T-cell (primary cell): ENCODE results near the gene WDR13. TPM values are rescaled to one million over a fixed set of nuclear protein-coding genes. Genes with fewer than 3 reads are reported as not detected.
A peak's percentile ranks its signal among the peaks of the same experiment; 100 is the strongest.

ENCODE experiments used
- ATAC-seq, 4 experiments: fragments of 200-7000 bp in 3 of 4; fragments of 150-1000 bp in 1 of 4; cut with Tn5 transposase; replicated peaks in 1 of 4; 1 replicate in 3 of 4; 2 replicates in 1 of 4; pipeline ENCODE4 v1.10.0; 2021; ENCODE audit warnings: moderate library complexity in 3 of 4, mild to moderate bottlenecking in 2 of 4, moderate number of reproducible peaks in 1 of 4
- CTCF ChIA-PET, 2 donors: fragments of 300-600 bp; sonication (Branson Sonifier 250); formaldehyde crosslinking; loops; one replicate each; lab custom pipeline; 2022; ENCODE audit warnings: antibody characterized with exemption in 2 of 2; lab: Charles Lee
- POLR2A ChIA-PET, 2 donors: fragments of 300-600 bp; sonication (Branson Sonifier 250); formaldehyde crosslinking; loops; one replicate each; lab custom pipeline; 2022; ENCODE audit warnings: antibody characterized with exemption in 2 of 2; lab: Charles Lee
- DNase-seq, 35 experiments: peaks; one replicate each; pipeline versions ENCODE4 v3.0.0 to v3.0.0-alpha.2; 2013 to 2023
- H3K27ac ChIP-seq: one replicate; pipeline ENCODE4 v1.5.1; 2013; ENCODE audit warnings: low read length
- H3K27me3 ChIP-seq, 2 experiments: replicated peaks in 1 of 2; 1 replicate in 1 of 2; 2 replicates in 1 of 2; pipeline versions ENCODE4 v1.6.1 to v1.7.0; 2013; ENCODE audit warnings: low read length in 1 of 2, mixed read lengths in 1 of 2; ENCODE audit not compliant: control insufficient read depth in 2 of 2, insufficient read depth in 2 of 2; ENCODE audit errors: extremely low read depth in 1 of 2
- H3K36me3 ChIP-seq, 2 donors: 1 replicate in 1 of 2; 2 replicates in 1 of 2; pipeline versions ENCODE4 v1.6.1 to v1.7.0; 2013; ENCODE audit warnings: low read length in 1 of 2; ENCODE audit not compliant: control insufficient read depth in 2 of 2, insufficient read depth in 1 of 2; ENCODE audit errors: extremely low read depth in 1 of 2
- H3K4me1 ChIP-seq, 2 experiments: 1 replicate in 1 of 2; 2 replicates in 1 of 2; pipeline versions ENCODE4 v1.6.1 to v1.7.0; 2013; ENCODE audit warnings: low read length in 2 of 2, mixed read lengths in 1 of 2; ENCODE audit not compliant: insufficient read depth in 2 of 2, control insufficient read depth in 1 of 2; ENCODE audit errors: extremely low read depth in 1 of 2
- H3K4me3 ChIP-seq, 2 donors: 1 replicate in 1 of 2; 2 replicates in 1 of 2; pipeline versions ENCODE4 v1.5.1 to v1.7.0; 2013; ENCODE audit warnings: mild to moderate bottlenecking in 2 of 2, low read length in 1 of 2, moderate library complexity in 1 of 2; ENCODE audit not compliant: control insufficient read depth in 1 of 2; ENCODE audit errors: extremely low read depth in 1 of 2
- H3K9me3 ChIP-seq: 2 replicates; pipeline ENCODE4 v1.7.0; 2013
- H3K27ac Mint-ChIP-seq, 2 donors: one replicate each; pipeline ENCODE4 v1.8.0; 2020 to 2021; ENCODE audit warnings: mild to moderate bottlenecking in 2 of 2, mixed read lengths in 2 of 2
- H3K27me3 Mint-ChIP-seq, 2 donors: one replicate each; pipeline ENCODE4 v1.8.0; 2021 to 2022; ENCODE audit warnings: mixed read lengths in 2 of 2
- H3K36me3 Mint-ChIP-seq: one replicate; pipeline ENCODE4 v1.8.0; 2021; ENCODE audit warnings: mixed read lengths
- H3K4me1 Mint-ChIP-seq, 3 donors: one replicate each; pipeline ENCODE4 v1.8.0; 2020 to 2022; ENCODE audit warnings: mixed read lengths in 3 of 3, mild to moderate bottlenecking in 1 of 3
- H3K4me3 Mint-ChIP-seq, 3 donors: one replicate each; pipeline ENCODE4 v1.8.0; 2020 to 2022; ENCODE audit warnings: mild to moderate bottlenecking in 3 of 3, mixed read lengths in 3 of 3, moderate library complexity in 3 of 3
- H3K9me3 Mint-ChIP-seq, 3 donors: one replicate each; pipeline ENCODE4 v1.8.0; 2020 to 2022; ENCODE audit warnings: mixed read lengths in 3 of 3
- WGBS: methylation state at CpG from one replicate; pipeline ENCODE4 v1.1.5; 2013; ENCODE audit warnings: missing lambda C conversion rate; ENCODE audit not compliant: insufficient coverage; 5-methylcytosine and 5-hydroxymethylcytosine counted together
- total RNA-seq, 35 experiments: library from RNA in 6 of 35; stranded (reverse) in 6 of 35; fragments of 120-200 nt in 1 of 35; gene quantifications; one replicate each; pipeline versions ENCODE4 v1.2.1 to v1.2.4 and lab custom pipeline; 2013 to 2026

The WDR13 gene
- total RNA-seq, 5 donors from 2014 or later (not counting 1 experiment from before 2014, with no cell fraction given): 39.0 to 65.9 (median 59.3) TPM

DNA sequence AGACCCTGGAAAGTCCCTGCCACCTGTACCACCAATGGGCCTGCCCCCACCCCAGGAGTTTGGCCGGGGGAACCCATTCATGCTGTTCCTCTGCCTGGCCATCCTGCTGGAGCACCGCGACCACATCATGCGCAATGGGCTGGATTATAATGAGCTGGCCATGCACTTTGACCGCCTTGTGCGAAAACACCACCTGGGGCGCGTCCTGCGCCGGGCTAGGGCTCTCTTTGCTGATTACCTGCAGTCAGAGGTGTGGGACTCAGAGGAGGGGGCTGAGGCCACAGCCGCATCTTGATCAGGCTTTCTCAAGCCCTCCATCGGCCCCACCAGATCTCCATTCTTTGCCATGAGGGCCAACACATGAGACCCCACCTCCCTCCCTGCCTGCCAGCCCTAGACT, 36.6 kb upstream of the WDR13 start:
- H3K27ac ChIP-seq: no peak overlapping the region
- H3K4me1 Mint-ChIP-seq: no peaks in the 10 kb centered on the region
- no peaks in the 10 kb centered on the region for H3K9me3 ChIP-seq
- DNase-seq: no peak
- no peaks in the 10 kb centered on the region for H3K9me3 Mint-ChIP-seq
- no peak for ATAC-seq
- H3K4me3 Mint-ChIP-seq: no peak overlapping the region
- CTCF ChIA-PET: no interaction called here
- H3K4me3 ChIP-seq: no peak overlapping the region
- peaks cover 19% of the 10 kb centered on the region for H3K36me3 Mint-ChIP-seq
- H3K27me3 Mint-ChIP-seq: no peaks in the 10 kb centered on the region
- peaks cover 7 to 33% of the 10 kb centered on the region in 2 donors for H3K36me3 ChIP-seq
- WGBS: 100% methylated on average over 1 of the region's 12 CpGs
- no peaks in the 10 kb centered on the region for H3K4me1 ChIP-seq
- no peaks in the 10 kb centered on the region for H3K27me3 ChIP-seq
- no peak overlapping the region for H3K27ac Mint-ChIP-seq
- POLR2A ChIA-PET: interaction anchor here in 1 of 2 donors (0.6 kb wide), 1 partner anchor 102 kb away, joined by 4 read pairs; no protein-coding TSS in a partner anchor

DNA sequence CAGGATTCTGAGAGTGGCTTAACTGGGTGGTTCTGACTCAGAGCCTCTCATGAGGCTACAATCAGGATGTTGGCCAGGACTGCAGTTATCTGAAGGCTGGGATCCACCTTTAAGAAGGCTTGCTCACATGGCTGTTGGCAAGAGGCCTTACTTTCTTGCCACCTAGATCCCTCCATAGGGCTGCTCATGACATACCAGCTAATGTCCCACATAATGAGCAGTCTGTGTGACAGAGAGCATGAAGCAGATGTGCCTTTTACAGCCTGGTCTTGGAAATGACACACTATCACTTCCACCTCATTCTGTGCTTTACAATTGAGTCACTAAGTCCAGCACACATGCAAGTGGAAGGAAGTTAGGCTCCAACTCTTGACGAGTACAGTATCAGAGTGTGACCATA, 27.3 kb upstream of the WDR13 start:
- ChIA-PET POLR2A (no interaction called here), CTCF (no interaction called here)
- no CpG with 5 or more reads among the region's 1 CpG for WGBS
- H3K4me1 Mint-ChIP-seq: peaks cover 4 to 12% (median 8%) of the 10 kb centered on the region in 3 donors
- peaks cover 2% of the 10 kb centered on the region for H3K36me3 Mint-ChIP-seq
- H3K4me3 ChIP-seq: no peak overlapping the region
- ATAC-seq (no peak), DNase-seq (no peak)
- H3K27ac ChIP-seq: no peak overlapping the region
- no peak overlapping the region for H3K4me3 Mint-ChIP-seq
- H3K27me3 ChIP-seq: no peaks in the 10 kb centered on the region
- H3K27me3 Mint-ChIP-seq: no peaks in the 10 kb centered on the region
- no peaks in the 10 kb centered on the region for H3K9me3 ChIP-seq
- no peaks in the 10 kb centered on the region for H3K36me3 ChIP-seq
- peaks cover 0 to 9% of the 10 kb centered on the region in 2 experiments for H3K4me1 ChIP-seq
- no peaks in the 10 kb centered on the region for H3K9me3 Mint-ChIP-seq
- no peak overlapping the region for H3K27ac Mint-ChIP-seq

GRCh38 chrX:48573690-48574269, 23.5 kb upstream of the WDR13 start:
- peaks cover 9% of the 10 kb centered on the region for H3K36me3 Mint-ChIP-seq
- H3K27me3 ChIP-seq: no peaks in the 10 kb centered on the region
- WGBS: 23% methylated on average over 7 of the region's 19 CpGs
- CTCF ChIA-PET: interaction anchor here (0.6 to 2.0 kb wide), 6 partner anchors 25 to 1309 kb away, joined by 3 to 7 read pairs (median 4); partner anchors contain the start of genes HDAC6 (in 1 of the 2) and TBC1D25 (in 1 of the 2)
- no peaks in the 10 kb centered on the region for H3K27me3 Mint-ChIP-seq
- ATAC-seq (no peak), DNase-seq (peak in 30 of 35 experiments; percentile 6 to 64 (median 32))
- peak overlapping the region; percentile 99 to 100 for H3K27ac Mint-ChIP-seq
- POLR2A ChIA-PET: interaction anchor here (0.5 to 1.7 kb wide), 5 partner anchors 34 to 1060 kb away, joined by 3 to 7 read pairs (median 5); partner anchors contain the start of gene TBC1D25 (in 1 of the 2)
- no peaks in the 10 kb centered on the region for H3K9me3 ChIP-seq
- H3K4me3 Mint-ChIP-seq: peak overlapping the region; percentile 97 to 99 (median 98)
- peaks cover 7 to 24% of the 10 kb centered on the region in 2 experiments for H3K4me1 ChIP-seq
- H3K27ac ChIP-seq: peak overlapping the region; percentile 97
- no peaks in the 10 kb centered on the region for H3K9me3 Mint-ChIP-seq
- H3K4me3 ChIP-seq: peak overlapping the region in 1 of 2 donors; percentile 78
- peaks cover 20 to 32% (median 23%) of the 10 kb centered on the region in 3 donors for H3K4me1 Mint-ChIP-seq
- H3K36me3 ChIP-seq: peaks cover 7 to 32% of the 10 kb centered on the region in 2 donors

GRCh38 chrX:48574270-48575266, 22.7 kb upstream of the WDR13 start, which contains the start of gene RBM3:
Gene RBM3 (plus strand): TSS chrX:48574484. CDS start chrX:48575181, 697 bp downstream.
- no peaks in the 10 kb centered on the region for H3K9me3 Mint-ChIP-seq
- DNase-seq (peak; percentile 79 to 95 (median 93)), ATAC-seq (peak; percentile 96 to 98 (median 96))
- H3K4me1 ChIP-seq: peaks cover 7 to 24% of the 10 kb centered on the region in 2 experiments
- H3K27me3 ChIP-seq: no peaks in the 10 kb centered on the region
- CTCF ChIA-PET: interaction anchor here (0.6 to 2.0 kb wide), 6 partner anchors 24 to 612 kb away, joined by 3 to 7 read pairs (median 4); partner anchors contain the start of genes HDAC6 (in 1 of the 2) and TBC1D25 (in 1 of the 2)
- WGBS: under 1% methylated on average over 54 of the region's 71 CpGs
- peaks cover 12% of the 10 kb centered on the region for H3K36me3 Mint-ChIP-seq
- peak within 1 kb of the TSS; percentile 69 to 78 for H3K4me3 ChIP-seq
- H3K27me3 Mint-ChIP-seq: no peaks in the 10 kb centered on the region
- peak within 1 kb of the TSS; percentile 97 for H3K27ac ChIP-seq
- peak within 1 kb of the TSS; percentile 99 to 100 for H3K27ac Mint-ChIP-seq
- H3K36me3 ChIP-seq: peaks cover 7 to 39% of the 10 kb centered on the region in 2 donors
- peak within 1 kb of the TSS; percentile 97 to 99 (median 98) for H3K4me3 Mint-ChIP-seq
- POLR2A ChIA-PET: interaction anchor here (0.5 to 1.7 kb wide), 5 partner anchors 25 to 1061 kb away, joined by 3 to 7 read pairs (median 5); partner anchors contain the start of gene TBC1D25 (in 1 of the 2)
- H3K4me1 Mint-ChIP-seq: peaks cover 20 to 34% (median 23%) of the 10 kb centered on the region in 3 donors
- no peaks in the 10 kb centered on the region for H3K9me3 ChIP-seq

- H3K4me3 Mint-ChIP-seq: peak overlapping the region; percentile 97 to 99 (median 98)
- peaks cover 20 to 34% (median 23%) of the 10 kb centered on the region in 3 donors for H3K4me1 Mint-ChIP-seq
- no peak for ATAC-seq
- Histone ChIP-seq H3K36me3 (peaks cover 7 to 39% of the 10 kb centered on the region in 2 donors), H3K9me3 (no peaks in the 10 kb centered on the region), H3K27me3 (no peaks in the 10 kb centered on the region), H3K4me3 (peak overlapping the region in 1 of 2 donors; percentile 78), H3K27ac (peak overlapping the region; percentile 97), H3K4me1 (peaks cover 7 to 24% of the 10 kb centered on the region in 2 experiments)
- no peaks in the 10 kb centered on the region for H3K27me3 Mint-ChIP-seq
- CTCF ChIA-PET: interaction anchor here in 1 of 2 donors (2.0 kb wide), 1 partner anchor 37 kb away, joined by 7 read pairs; the partner anchor contains the start of gene TBC1D25
- peak overlapping the region in 1 of 2 donors; percentile 48 for H3K27ac Mint-ChIP-seq
- H3K9me3 Mint-ChIP-seq: no peaks in the 10 kb centered on the region
- DNase-seq: no peak
- peaks cover 16% of the 10 kb centered on the region for H3K36me3 Mint-ChIP-seq
- POLR2A ChIA-PET: no interaction called here
- 66% methylated on average over 11 of the region's 13 CpGs for WGBS
Observed at GRCh38 chrX:48575642-48576041, 21.6 kb upstream of the WDR13 start.
